Fibroblast of pulmonary artery (primary cell): Measurements from ENCODE around the gene RNF225.

Experiments
- DNase-seq: peaks from one replicate; pipeline ENCODE4 v3.0.0-alpha.2; 2010; ENCODE audit warnings: low read depth
- H3K4me3 ChIP-seq: replicated peaks from 2 replicates; pipeline ENCODE4 v1.5.1; 2011; ENCODE audit warnings: low read depth, mild to moderate bottlenecking, control low read depth, low read length, moderate library complexity
- TF ChIP-seq, protein P1 (sequence below): IDR thresholded peaks from 2 replicates; pipeline ENCODE4 v1.5.1; 2011; ENCODE audit warnings: mild to moderate bottlenecking, control low read depth, low read length, inconsistent platforms; ENCODE audit errors: missing control alignments

RNF225 gene

DNA sequence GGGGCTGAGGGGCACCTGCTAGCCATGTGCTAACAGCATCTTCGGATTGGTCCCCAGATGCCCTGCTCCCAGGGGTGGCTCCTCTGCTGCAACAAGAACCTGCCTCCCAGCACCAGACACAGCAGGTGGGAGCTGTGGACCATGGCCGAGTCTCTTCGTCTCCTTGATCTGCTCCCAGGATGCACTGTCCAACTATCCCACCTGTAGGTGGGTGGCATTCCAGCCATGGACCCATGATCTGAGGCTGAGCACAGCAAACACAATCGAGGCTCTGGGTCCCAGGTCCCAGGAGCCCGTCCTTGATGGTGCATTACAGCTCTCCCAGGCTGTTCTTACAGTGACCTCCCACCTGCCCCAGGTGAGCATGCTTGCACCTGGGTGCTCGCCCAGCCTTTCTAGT lies 16.2 kb upstream of the RNF225 start:
- no peak for DNase-seq
- no peak overlapping the region for H3K4me3 ChIP-seq
- TF ChIP-seq, protein P1, sequence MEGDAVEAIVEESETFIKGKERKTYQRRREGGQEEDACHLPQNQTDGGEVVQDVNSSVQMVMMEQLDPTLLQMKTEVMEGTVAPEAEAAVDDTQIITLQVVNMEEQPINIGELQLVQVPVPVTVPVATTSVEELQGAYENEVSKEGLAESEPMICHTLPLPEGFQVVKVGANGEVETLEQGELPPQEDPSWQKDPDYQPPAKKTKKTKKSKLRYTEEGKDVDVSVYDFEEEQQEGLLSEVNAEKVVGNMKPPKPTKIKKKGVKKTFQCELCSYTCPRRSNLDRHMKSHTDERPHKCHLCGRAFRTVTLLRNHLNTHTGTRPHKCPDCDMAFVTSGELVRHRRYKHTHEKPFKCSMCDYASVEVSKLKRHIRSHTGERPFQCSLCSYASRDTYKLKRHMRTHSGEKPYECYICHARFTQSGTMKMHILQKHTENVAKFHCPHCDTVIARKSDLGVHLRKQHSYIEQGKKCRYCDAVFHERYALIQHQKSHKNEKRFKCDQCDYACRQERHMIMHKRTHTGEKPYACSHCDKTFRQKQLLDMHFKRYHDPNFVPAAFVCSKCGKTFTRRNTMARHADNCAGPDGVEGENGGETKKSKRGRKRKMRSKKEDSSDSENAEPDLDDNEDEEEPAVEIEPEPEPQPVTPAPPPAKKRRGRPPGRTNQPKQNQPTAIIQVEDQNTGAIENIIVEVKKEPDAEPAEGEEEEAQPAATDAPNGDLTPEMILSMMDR, result no peak

GRCh38 chr19:58380037-58380661 lies 15.3 kb upstream of the RNF225 start:
- no peak for DNase-seq
- TF ChIP-seq, protein P1, result no peak
- H3K4me3 ChIP-seq, result peak overlapping the region; percentile 86

- peak; percentile 100 for DNase-seq
- H3K4me3 ChIP-seq, result peak within 1 kb of the TSS; percentile 86
- TF ChIP-seq, protein P1, result no peak
Measured at GRCh38 chr19:58380662-58381459, 14.6 kb upstream of the RNF225 start, which contains the start of gene ZNF837. TSS of gene ZNF837 (minus strand) at chr19:58381030. CDS start at chr19:58369332, 11,698 bp downstream.

- DNase-seq, result no peak
- H3K4me3 ChIP-seq, result peak overlapping the region; percentile 86
- TF ChIP-seq, protein P1, result no peak
Measured at GRCh38 chr19:58381460-58382212, 13.8 kb upstream of the RNF225 start.

DNA sequence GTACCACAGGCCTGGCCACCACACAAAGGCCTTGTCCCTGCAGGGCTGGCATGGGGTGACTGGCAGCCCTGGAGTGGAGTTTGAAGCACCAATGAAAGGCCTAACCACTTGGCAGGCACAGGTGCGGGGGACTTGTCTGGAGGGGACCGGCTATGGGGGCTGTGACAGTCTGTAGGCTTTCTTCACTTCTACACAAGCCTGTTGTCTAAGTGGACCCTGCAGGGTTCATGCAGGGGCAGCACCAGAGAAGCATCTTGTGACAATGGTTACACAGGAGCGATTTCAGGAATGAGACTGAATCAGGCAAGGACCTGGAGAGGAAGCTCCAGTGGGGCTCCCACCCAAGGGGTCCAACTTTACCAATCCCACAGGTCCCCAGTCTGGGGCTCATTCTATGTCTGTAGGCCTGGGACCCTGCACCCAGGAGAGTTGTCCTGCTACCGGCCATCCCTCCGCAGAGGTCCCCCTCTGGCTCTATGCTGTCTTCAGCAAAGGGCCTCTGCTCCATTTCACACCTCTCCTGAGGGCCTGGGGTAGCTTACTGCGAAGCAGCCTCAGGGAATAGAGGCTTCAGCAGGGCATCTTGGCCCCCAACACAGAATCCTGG lies 12.4 kb upstream of the RNF225 start:
- H3K4me3 ChIP-seq, result no peak overlapping the region
- no peak for DNase-seq

GRCh38 chr19:58385313-58385890 lies 10.1 kb upstream of the RNF225 start:
- peak overlapping the region; percentile 85 for H3K4me3 ChIP-seq
- TF ChIP-seq, protein P1, result no peak
- DNase-seq, result no peak

More for the DNA sequence above, 12.4 kb upstream of the RNF225 start:
- TF ChIP-seq, protein P1, result no peak
